Neural cell (in vitro differentiated cells): ENCODE measurements around the gene PTPRN2. TPM values are rescaled to one million over a fixed set of nuclear protein-coding genes. Genes with fewer than 3 reads are reported as not detected.

Experiments
- H2AFZ ChIP-seq: fragments of 200-600, 300-800 bp; sonication (generic), shearing (Covaris generic); 2 replicates; pipeline ENCODE4 v1.6.0; 2014; ENCODE audit warnings: low read depth, mild to moderate bottlenecking, antibody characterized with exemption, low read length, moderate library complexity
- H3F3A ChIP-seq: fragments of 200-600 bp; shearing (Covaris generic); 2 replicates; pipeline ENCODE4 v1.6.1; 2016; ENCODE audit warnings: mild to moderate bottlenecking, moderate library complexity, mixed read lengths, antibody characterized with exemption, low read length; ENCODE audit not compliant: insufficient read depth, poor library complexity, severe bottlenecking
- H3K27ac ChIP-seq: fragments of 200-600, 300-800 bp; sonication (generic), shearing (Covaris generic); 2 replicates; pipeline ENCODE4 v1.5.1; 2014; ENCODE audit warnings: mild to moderate bottlenecking, low read length, moderate library complexity
- H3K27me3 ChIP-seq: fragments of 300-800, 200-600 bp; sonication (generic), shearing (Covaris generic); 2 replicates; pipeline ENCODE4 v1.6.0; 2014; ENCODE audit warnings: mild to moderate bottlenecking, low read depth, low read length, moderate library complexity; ENCODE audit not compliant: insufficient read depth
- H3K36me3 ChIP-seq: fragments of 300-800, 200-600 bp; sonication (generic), shearing (Covaris generic); 2 replicates; pipeline ENCODE4 v1.5.1; 2014; ENCODE audit warnings: mild to moderate bottlenecking, antibody characterized with exemption, low read length, moderate library complexity; ENCODE audit not compliant: insufficient read depth
- H3K4me2 ChIP-seq: fragments of 300-800, 200-600 bp; sonication (generic), shearing (Covaris generic); 2 replicates; pipeline ENCODE4 v1.6.0; 2014; ENCODE audit warnings: mild to moderate bottlenecking, low read length
- H3K4me3 ChIP-seq: fragments of 300-800, 200-600 bp; sonication (generic), shearing (Covaris generic); 2 replicates; pipeline ENCODE4 v1.5.1; 2014; ENCODE audit warnings: mild to moderate bottlenecking, low read length, moderate library complexity
- H3K79me2 ChIP-seq: fragments of 200-600 bp; shearing (Covaris generic); replicated peaks from 2 replicates; pipeline ENCODE4 v1.6.0; 2014; ENCODE audit warnings: mild to moderate bottlenecking, low read length, moderate library complexity; ENCODE audit not compliant: insufficient read depth
- H3K9ac ChIP-seq: fragments of 300-800, 200-600 bp; sonication (generic), shearing (Covaris generic); 2 replicates; pipeline ENCODE4 v1.6.1; 2016; ENCODE audit warnings: mild to moderate bottlenecking, low read length, mixed read lengths
- H3K9me2 ChIP-seq: fragments of 200-600 bp; shearing (Covaris generic); 2 replicates; pipeline ENCODE4 v1.6.1; 2016; ENCODE audit warnings: mild to moderate bottlenecking, low read length, mixed read lengths; ENCODE audit not compliant: insufficient read depth
- H3K9me3 ChIP-seq: fragments of 200-600, 300-800 bp; sonication (generic), shearing (Covaris generic); 2 replicates; pipeline ENCODE4 v1.6.1; 2016; ENCODE audit warnings: mild to moderate bottlenecking, mixed run types, low read length, moderate library complexity, mixed read lengths
- H4K20me1 ChIP-seq: fragments of 200-600 bp; shearing (Covaris generic); 2 replicates; pipeline ENCODE4 v1.6.1; 2016; ENCODE audit warnings: mild to moderate bottlenecking, mixed run types; ENCODE audit not compliant: insufficient read depth
- CTCF ChIP-seq: fragments of 450-650 bp; IDR thresholded peaks from 2 replicates; pipeline ENCODE4 v1.5.1; 2014; ENCODE audit warnings: antibody characterized with exemption, mild to moderate bottlenecking, moderate library complexity; ENCODE audit not compliant: poor library complexity, severe bottlenecking
- EP300 ChIP-seq: fragments of 450-650 bp; conservative IDR thresholded peaks from 2 replicates; pipeline ENCODE4 v1.6.1; 2014; ENCODE audit warnings: antibody characterized with exemption, mild to moderate bottlenecking, moderate library complexity; ENCODE audit not compliant: poor library complexity, severe bottlenecking
- EZH2 ChIP-seq: fragments of 200-600, 300-800 bp; shearing (Covaris generic), sonication (generic); IDR thresholded peaks from 2 replicates; pipeline ENCODE4 v1.6.1; 2014; ENCODE audit warnings: antibody characterized with exemption, low read length, borderline replicate concordance, mild to moderate bottlenecking; ENCODE audit not compliant: insufficient read depth, poor library complexity, severe bottlenecking
- MXI1 ChIP-seq: fragments of 450-650 bp; conservative IDR thresholded peaks from 2 replicates; pipeline ENCODE4 v1.6.1; 2014; ENCODE audit warnings: antibody characterized with exemption, mild to moderate bottlenecking; ENCODE audit not compliant: poor library complexity, severe bottlenecking
- POLR2AphosphoS5 ChIP-seq: IDR thresholded peaks from 2 replicates; pipeline ENCODE4 v1.6.1; 2012
- RAD21 ChIP-seq: fragments of 450-650 bp; conservative IDR thresholded peaks from 2 replicates; pipeline ENCODE4 v1.6.1; 2014; ENCODE audit warnings: antibody characterized with exemption, mild to moderate bottlenecking, moderate library complexity
- SMC3 ChIP-seq: fragments of 450-650 bp; conservative IDR thresholded peaks from 2 replicates; pipeline ENCODE4 v1.6.1; 2014; ENCODE audit warnings: antibody characterized with exemption, mild to moderate bottlenecking, moderate library complexity; ENCODE audit not compliant: poor library complexity
- TAF1 ChIP-seq: IDR thresholded peaks from 2 replicates; pipeline ENCODE4 v1.6.1; 2012; ENCODE audit warnings: low read depth
- polyA plus RNA-seq: library from polyadenylated mRNA; depleted of rRNA; stranded (reverse); fragments of >200 nt; gene quantifications from 2 replicates; pipeline ENCODE4 v1.2.3, GENCODE V29; 2014
- TF ChIP-seq, protein P1 (sequence below): IDR thresholded peaks from 2 replicates; pipeline ENCODE4 v1.6.1; 2012; ENCODE audit warnings: borderline replicate concordance

PTPRN2 gene
- polyA plus RNA-seq, 1 donor from 2014 or later, result 31.0 TPM

- Histone ChIP-seq H3K4me3 (peak overlapping the region; percentile 43), H3K79me2 (peaks cover 3% of the 10 kb centered on the region)
These were observed 173.1 kb downstream of the PTPRN2 start for GRCh38 chr7:158414486-158414961.

GRCh38 chr7:158414002-158414401, 173.6 kb downstream of the PTPRN2 start:
- Histone ChIP-seq H3K79me2 (peaks cover 3% of the 10 kb centered on the region), H3K4me3 (peak overlapping the region; percentile 43), H3K9me2 (no peaks in the 10 kb centered on the region), H3K9ac (peak overlapping the region; percentile 61), H3K27me3 (no peaks in the 10 kb centered on the region), H3K36me3 (no peaks in the 10 kb centered on the region), H3F3A (peaks cover 7% of the 10 kb centered on the region), H3K4me2 (peak overlapping the region; percentile 27), H3K9me3 (no peaks in the 10 kb centered on the region), H4K20me1 (no peaks in the 10 kb centered on the region), H3K27ac (peak overlapping the region; percentile 89), H2AFZ (peak overlapping the region; percentile 1)
- TF ChIP-seq EZH2 (no peak), CTCF (peak; percentile 62), RAD21 (peak; percentile 45)

More at GRCh38 chr7:158414486-158414961, 173.1 kb downstream of the PTPRN2 start:
- Histone ChIP-seq H3K9ac (peak overlapping the region; percentile 61), H3F3A (peaks cover 7% of the 10 kb centered on the region), H3K9me2 (no peaks in the 10 kb centered on the region), H3K36me3 (no peaks in the 10 kb centered on the region), H3K4me2 (peak overlapping the region; percentile 27), H3K27me3 (no peaks in the 10 kb centered on the region), H4K20me1 (no peaks in the 10 kb centered on the region), H2AFZ (peak overlapping the region; percentile 1), H3K9me3 (no peaks in the 10 kb centered on the region), H3K27ac (peak overlapping the region; percentile 89)
- peak; percentile 67 for TF ChIP-seq POLR2AphosphoS5
- no peak for TF ChIP-seq CTCF
- TF ChIP-seq, protein P1, sequence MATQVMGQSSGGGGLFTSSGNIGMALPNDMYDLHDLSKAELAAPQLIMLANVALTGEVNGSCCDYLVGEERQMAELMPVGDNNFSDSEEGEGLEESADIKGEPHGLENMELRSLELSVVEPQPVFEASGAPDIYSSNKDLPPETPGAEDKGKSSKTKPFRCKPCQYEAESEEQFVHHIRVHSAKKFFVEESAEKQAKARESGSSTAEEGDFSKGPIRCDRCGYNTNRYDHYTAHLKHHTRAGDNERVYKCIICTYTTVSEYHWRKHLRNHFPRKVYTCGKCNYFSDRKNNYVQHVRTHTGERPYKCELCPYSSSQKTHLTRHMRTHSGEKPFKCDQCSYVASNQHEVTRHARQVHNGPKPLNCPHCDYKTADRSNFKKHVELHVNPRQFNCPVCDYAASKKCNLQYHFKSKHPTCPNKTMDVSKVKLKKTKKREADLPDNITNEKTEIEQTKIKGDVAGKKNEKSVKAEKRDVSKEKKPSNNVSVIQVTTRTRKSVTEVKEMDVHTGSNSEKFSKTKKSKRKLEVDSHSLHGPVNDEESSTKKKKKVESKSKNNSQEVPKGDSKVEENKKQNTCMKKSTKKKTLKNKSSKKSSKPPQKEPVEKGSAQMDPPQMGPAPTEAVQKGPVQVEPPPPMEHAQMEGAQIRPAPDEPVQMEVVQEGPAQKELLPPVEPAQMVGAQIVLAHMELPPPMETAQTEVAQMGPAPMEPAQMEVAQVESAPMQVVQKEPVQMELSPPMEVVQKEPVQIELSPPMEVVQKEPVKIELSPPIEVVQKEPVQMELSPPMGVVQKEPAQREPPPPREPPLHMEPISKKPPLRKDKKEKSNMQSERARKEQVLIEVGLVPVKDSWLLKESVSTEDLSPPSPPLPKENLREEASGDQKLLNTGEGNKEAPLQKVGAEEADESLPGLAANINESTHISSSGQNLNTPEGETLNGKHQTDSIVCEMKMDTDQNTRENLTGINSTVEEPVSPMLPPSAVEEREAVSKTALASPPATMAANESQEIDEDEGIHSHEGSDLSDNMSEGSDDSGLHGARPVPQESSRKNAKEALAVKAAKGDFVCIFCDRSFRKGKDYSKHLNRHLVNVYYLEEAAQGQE, result peak; percentile 98
- no peak for TF ChIP-seq MXI1
- TF ChIP-seq TAF1, result no peak
- peak; percentile 44 for TF ChIP-seq RAD21
- peak; percentile 61 for TF ChIP-seq EP300
- no peak for TF ChIP-seq EZH2
- TF ChIP-seq SMC3, result no peak
